Glutamatergic neuron (in vitro differentiated cells): ENCODE measurements around the gene KCNMA1. TPM values are rescaled to one million over a fixed set of nuclear protein-coding genes. Genes with fewer than 3 reads are reported as not detected.

Source experiments
- DNase-seq: peaks from one replicate; pipeline ENCODE4 v3.0.0; 2022
- H3K27ac Mint-ChIP-seq: one replicate; pipeline ENCODE4 v1.8.0; 2020; ENCODE audit warnings: mild to moderate bottlenecking, mixed read lengths, inconsistent platforms; ENCODE audit not compliant: unreplicated experiment
- H3K27me3 Mint-ChIP-seq: one replicate; pipeline ENCODE4 v1.8.0; 2020; ENCODE audit warnings: mild to moderate bottlenecking, moderate library complexity, mixed read lengths, inconsistent platforms; ENCODE audit not compliant: unreplicated experiment
- H3K36me3 Mint-ChIP-seq: one replicate; pipeline ENCODE4 v1.8.0; 2020; ENCODE audit warnings: mild to moderate bottlenecking, mixed read lengths, inconsistent platforms; ENCODE audit not compliant: unreplicated experiment
- H3K4me1 Mint-ChIP-seq: one replicate; pipeline ENCODE4 v1.8.0; 2020; ENCODE audit warnings: mild to moderate bottlenecking, low read depth, mixed read lengths, inconsistent platforms; ENCODE audit not compliant: unreplicated experiment
- H3K4me3 Mint-ChIP-seq: one replicate; pipeline ENCODE4 v1.8.0; 2020; ENCODE audit warnings: mild to moderate bottlenecking, mixed read lengths, inconsistent platforms; ENCODE audit not compliant: unreplicated experiment
- H3K9me3 Mint-ChIP-seq: one replicate; pipeline ENCODE4 v1.8.0; 2020; ENCODE audit warnings: mild to moderate bottlenecking, moderate library complexity, mixed read lengths, inconsistent platforms; ENCODE audit not compliant: unreplicated experiment
- total RNA-seq: library from RNA; stranded (reverse); fragmentation: NEBNext Ultra II Directional; extraction: Animal tissue kit (Norgen Biotek cat#: 25700); gene quantifications from one replicate; pipeline ENCODE4 v1.2.1, GENCODE V29; 2021; ENCODE audit not compliant: unreplicated experiment
- TF ChIP-seq, protein P1 (sequence below): fragments of 200-600 bp; sonication (generic); IDR thresholded peaks from one replicate; pipeline ENCODE4 v1.5.0; 2021; ENCODE audit not compliant: partially characterized antibody, unreplicated experiment

KCNMA1 gene
- total RNA-seq, 1 donor from 2014 or later, result 3.2 TPM

DNA sequence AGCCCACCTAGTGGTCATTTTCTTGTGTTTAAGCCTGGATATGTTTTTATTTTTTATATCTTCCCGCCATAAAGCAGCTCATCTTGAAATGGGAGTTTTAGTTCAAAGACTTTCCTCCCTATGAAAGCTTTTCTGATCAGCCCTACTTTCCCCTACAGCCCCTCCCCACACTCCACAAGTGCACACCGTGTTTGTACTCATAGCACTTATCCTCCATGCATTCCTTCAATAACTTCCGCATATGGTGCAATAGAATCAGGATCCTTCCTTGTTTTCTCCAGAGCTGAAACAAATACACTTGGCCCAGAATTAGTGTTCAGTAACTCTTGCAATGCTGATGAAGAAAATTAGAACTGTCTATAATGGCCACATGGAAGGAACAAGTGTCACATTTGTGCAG is 235.9 kb downstream of the KCNMA1 start:
- Mint-ChIP-seq H3K36me3 (peaks cover 3% of the 10 kb centered on the region), H3K4me1 (peaks cover 10% of the 10 kb centered on the region), H3K9me3 (peaks cover 3% of the 10 kb centered on the region), H3K27ac (no peak overlapping the region), H3K4me3 (no peak overlapping the region), H3K27me3 (peaks cover 2% of the 10 kb centered on the region)
- TF ChIP-seq, protein P1, sequence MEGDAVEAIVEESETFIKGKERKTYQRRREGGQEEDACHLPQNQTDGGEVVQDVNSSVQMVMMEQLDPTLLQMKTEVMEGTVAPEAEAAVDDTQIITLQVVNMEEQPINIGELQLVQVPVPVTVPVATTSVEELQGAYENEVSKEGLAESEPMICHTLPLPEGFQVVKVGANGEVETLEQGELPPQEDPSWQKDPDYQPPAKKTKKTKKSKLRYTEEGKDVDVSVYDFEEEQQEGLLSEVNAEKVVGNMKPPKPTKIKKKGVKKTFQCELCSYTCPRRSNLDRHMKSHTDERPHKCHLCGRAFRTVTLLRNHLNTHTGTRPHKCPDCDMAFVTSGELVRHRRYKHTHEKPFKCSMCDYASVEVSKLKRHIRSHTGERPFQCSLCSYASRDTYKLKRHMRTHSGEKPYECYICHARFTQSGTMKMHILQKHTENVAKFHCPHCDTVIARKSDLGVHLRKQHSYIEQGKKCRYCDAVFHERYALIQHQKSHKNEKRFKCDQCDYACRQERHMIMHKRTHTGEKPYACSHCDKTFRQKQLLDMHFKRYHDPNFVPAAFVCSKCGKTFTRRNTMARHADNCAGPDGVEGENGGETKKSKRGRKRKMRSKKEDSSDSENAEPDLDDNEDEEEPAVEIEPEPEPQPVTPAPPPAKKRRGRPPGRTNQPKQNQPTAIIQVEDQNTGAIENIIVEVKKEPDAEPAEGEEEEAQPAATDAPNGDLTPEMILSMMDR, result no peak
- DNase-seq, result no peak

DNA sequence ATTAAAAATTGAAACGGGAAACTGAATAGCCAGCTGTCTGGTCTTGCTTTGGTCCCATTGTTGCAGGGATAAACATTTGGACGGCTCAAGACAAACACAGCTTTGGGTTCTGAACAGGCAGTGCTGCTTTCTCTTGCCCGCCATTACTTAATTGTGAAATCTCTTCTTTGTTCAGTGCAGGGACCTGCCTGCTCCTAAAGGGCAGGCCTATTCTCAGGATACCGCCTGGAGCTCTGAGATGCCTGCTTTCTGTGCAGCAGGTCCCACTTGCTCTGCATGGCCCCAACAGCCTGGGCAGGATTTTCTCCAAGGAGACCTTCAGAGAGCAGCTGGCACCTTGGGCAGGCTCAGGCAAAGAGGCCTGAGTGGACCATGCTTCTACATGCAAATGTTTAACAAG is 237.6 kb downstream of the KCNMA1 start:
- no peak for DNase-seq
- H3K4me1 Mint-ChIP-seq, result peaks cover 11% of the 10 kb centered on the region
- H3K27ac Mint-ChIP-seq, result no peak overlapping the region
- H3K36me3 Mint-ChIP-seq, result peaks cover 3% of the 10 kb centered on the region
- no peak overlapping the region for H3K4me3 Mint-ChIP-seq
- H3K9me3 Mint-ChIP-seq, result peaks cover 3% of the 10 kb centered on the region
- H3K27me3 Mint-ChIP-seq, result peaks cover 2% of the 10 kb centered on the region
- TF ChIP-seq, protein P1, result no peak

DNA sequence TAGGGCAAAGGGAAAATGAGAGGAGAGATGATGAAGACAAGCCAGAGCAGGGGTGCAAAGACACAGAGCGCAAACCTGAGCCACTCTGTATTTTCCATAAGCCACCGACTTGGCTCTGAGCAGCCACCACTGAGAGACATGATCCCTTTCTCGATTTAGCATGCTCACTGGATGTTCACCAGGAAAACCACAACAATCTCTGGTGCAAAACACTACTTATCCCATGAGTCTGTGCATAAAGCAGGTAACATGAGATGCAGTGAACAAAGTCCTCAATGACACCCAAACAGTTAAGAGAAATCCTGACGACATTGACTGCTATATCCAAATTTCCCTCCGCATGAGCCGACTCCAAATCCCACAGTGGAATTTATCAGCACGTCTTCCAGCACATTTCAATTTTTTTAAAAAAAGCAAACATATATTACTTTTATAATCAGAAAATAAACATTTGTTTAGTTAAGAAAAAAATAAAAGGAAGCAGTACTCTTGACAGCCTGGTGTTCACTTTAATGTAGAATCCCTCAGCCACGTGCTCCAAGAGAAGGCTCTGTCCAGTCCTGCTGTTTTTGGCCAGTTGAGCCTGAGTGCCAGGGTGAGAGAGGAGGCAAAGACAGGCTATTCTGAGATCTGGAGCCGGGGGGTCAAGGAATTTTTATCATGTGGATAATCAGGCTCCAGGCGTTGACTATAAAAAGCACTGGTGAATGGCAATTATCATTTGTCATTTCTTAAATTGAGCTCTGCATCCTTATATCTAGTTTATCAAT is 238.4 kb downstream of the KCNMA1 start:
- no peak for DNase-seq
- Mint-ChIP-seq H3K27ac (no peak overlapping the region), H3K4me1 (peaks cover 17% of the 10 kb centered on the region), H3K9me3 (peaks cover 6% of the 10 kb centered on the region), H3K27me3 (peaks cover 4% of the 10 kb centered on the region), H3K4me3 (no peak overlapping the region), H3K36me3 (no peaks in the 10 kb centered on the region)
- TF ChIP-seq, protein P1, result no peak

DNA sequence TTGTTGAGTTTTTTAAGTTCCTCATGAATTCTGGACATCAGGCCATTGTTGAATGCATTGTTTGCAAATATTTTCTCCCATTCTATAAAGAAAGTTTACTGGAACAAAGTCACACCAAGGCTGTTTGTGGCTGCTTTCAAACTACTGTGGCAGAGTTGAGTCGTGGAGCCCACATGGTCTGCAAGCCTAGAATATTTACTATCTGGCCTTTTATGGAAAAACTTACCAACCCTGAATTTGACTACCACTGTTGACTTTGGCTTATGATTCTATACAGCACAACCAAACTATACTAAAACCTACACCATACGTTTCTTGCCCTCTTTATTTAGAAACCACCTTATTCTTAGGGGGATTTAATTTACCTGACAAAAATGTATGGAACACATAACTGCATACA is 239.1 kb downstream of the KCNMA1 start:
- peaks cover 23% of the 10 kb centered on the region for H3K4me1 Mint-ChIP-seq
- TF ChIP-seq, protein P1, result no peak
- DNase-seq, result no peak
- no peak overlapping the region for H3K4me3 Mint-ChIP-seq
- H3K27ac Mint-ChIP-seq, result no peak overlapping the region
- H3K36me3 Mint-ChIP-seq, result no peaks in the 10 kb centered on the region
- peaks cover 9% of the 10 kb centered on the region for H3K9me3 Mint-ChIP-seq
- H3K27me3 Mint-ChIP-seq, result peaks cover 7% of the 10 kb centered on the region

DNA sequence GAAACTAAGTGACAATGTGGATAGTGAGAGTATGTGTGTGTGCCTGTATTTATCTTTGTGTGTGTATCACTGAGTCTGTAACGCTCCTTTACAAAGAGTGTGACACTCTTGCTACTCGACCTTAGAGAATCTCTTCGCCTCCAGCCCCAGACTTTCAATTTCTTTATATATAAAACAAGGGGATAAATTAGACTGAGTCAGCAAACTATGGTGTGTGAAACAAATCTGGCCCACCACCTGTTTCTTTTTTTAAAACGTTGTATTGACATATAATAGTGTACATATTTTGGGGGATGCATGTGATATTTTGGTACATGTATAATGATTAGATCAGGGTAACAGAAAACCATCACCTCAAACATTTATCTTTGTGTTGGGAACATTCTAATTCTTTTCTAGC is 240.5 kb downstream of the KCNMA1 start:
- H3K4me3 Mint-ChIP-seq, result no peak overlapping the region
- peaks cover 7% of the 10 kb centered on the region for H3K27me3 Mint-ChIP-seq
- H3K9me3 Mint-ChIP-seq, result peaks cover 10% of the 10 kb centered on the region
- TF ChIP-seq, protein P1, result no peak
- peaks cover 31% of the 10 kb centered on the region for H3K4me1 Mint-ChIP-seq
- no peak for DNase-seq
- H3K27ac Mint-ChIP-seq, result no peak overlapping the region
- H3K36me3 Mint-ChIP-seq, result no peaks in the 10 kb centered on the region
